HG03432 (cell line): Measurements from ENCODE around the gene FPR3.
"Not testable (repeated sequence)": the region's sequence is repeated elsewhere in the genome, so short reads cannot be mapped to it uniquely, and the experiment has no call there.

Experiments used
- ATAC-seq: cut with Tn5 transposase; IDR thresholded peaks from one replicate; pipeline ENCODE4 v1.9.1; 2021; ENCODE audit warnings: mild to moderate bottlenecking, moderate library complexity; ENCODE audit not compliant: unreplicated experiment

The FPR3 gene

GRCh38 chr19:51783372-51783771, 11.6 kb upstream of the FPR3 start:
- no peak for ATAC-seq

- no peak for ATAC-seq
These were observed 10.7 kb upstream of the FPR3 start for GRCh38 chr19:51784109-51784785.

GRCh38 chr19:51784922-51785690, 9.9 kb upstream of the FPR3 start:
- no peak for ATAC-seq

- ATAC-seq, result no peak
These were observed 8.1 kb upstream of the FPR3 start for GRCh38 chr19:51786646-51787494.

GRCh38 chr19:51788029-51788428, 6.9 kb upstream of the FPR3 start:
- no peak for ATAC-seq

- ATAC-seq, result no peak
These were observed 5.7 kb upstream of the FPR3 start for GRCh38 chr19:51789061-51789795.

- no peak for ATAC-seq
These were observed 2.0 kb upstream of the FPR3 start for GRCh38 chr19:51792932-51793331.

GRCh38 chr19:51793994-51794393, 963 bp upstream of the FPR3 start:
- ATAC-seq, result no peak

- ATAC-seq, result no peak
These were observed 1.3 kb downstream of the FPR3 start for GRCh38 chr19:51796195-51796679.

- ATAC-seq, result no peak
These were observed 2.5 kb downstream of the FPR3 start for GRCh38 chr19:51797480-51797879.

- no peak for ATAC-seq
These were observed 3.1 kb downstream of the FPR3 start for GRCh38 chr19:51798062-51798461.

- no peak for ATAC-seq
These were observed 4.2 kb downstream of the FPR3 start for GRCh38 chr19:51799034-51799773.

- ATAC-seq, result no peak
These were observed 5.0 kb downstream of the FPR3 start for GRCh38 chr19:51799774-51800472.

GRCh38 chr19:51800473-51801244, 5.7 kb downstream of the FPR3 start:
- no peak for ATAC-seq

- ATAC-seq, result no peak
These were observed 7.8 kb downstream of the FPR3 start for GRCh38 chr19:51802775-51803174.

GRCh38 chr19:51803519-51803918, 8.6 kb downstream of the FPR3 start:
- no peak for ATAC-seq

- ATAC-seq, result no peak
These were observed 9.0 kb downstream of the FPR3 start for GRCh38 chr19:51803967-51804366.

- not testable (repeated sequence) for ATAC-seq
These were observed 9.8 kb downstream of the FPR3 start for GRCh38 chr19:51804789-51805188.

- ATAC-seq, result not testable (repeated sequence)
These were observed 10.4 kb downstream of the FPR3 start for GRCh38 chr19:51805396-51805795.
